LNCAP (cell line): ENCODE results near the gene ZNF441.

ENCODE experiments used
- CTCF ChIP-seq: fragments of 450-650 bp; IDR thresholded peaks from 2 replicates; pipeline ENCODE4 v1.5.1; 2017; ENCODE audit warnings: mild to moderate bottlenecking

Gene ZNF441

GRCh38 chr19:11783767-11784166, 17.0 kb downstream of the ZNF441 start:
- no peak for TF ChIP-seq CTCF

GRCh38 chr19:11784356-11784755, 17.6 kb downstream of the ZNF441 start:
- TF ChIP-seq CTCF = no peak

- TF ChIP-seq CTCF = no peak
Observed at GRCh38 chr19:11787536-11787935, 20.7 kb downstream of the ZNF441 start.

GRCh38 chr19:11792942-11793341, 26.1 kb downstream of the ZNF441 start:
- no peak for TF ChIP-seq CTCF

GRCh38 chr19:11797491-11797890, 30.7 kb downstream of the ZNF441 start:
- TF ChIP-seq CTCF = peak; percentile 77

GRCh38 chr19:11798391-11799330, 31.9 kb downstream of the ZNF441 start, which contains the start of gene ZNF491:
Gene ZNF491 (plus strand): TSS chr19:11798523. CDS start chr19:11805954, 7,431 bp downstream.
- peak; percentile 49 for TF ChIP-seq CTCF

GRCh38 chr19:11806354-11807098, 39.7 kb downstream of the ZNF441 start:
- no peak for TF ChIP-seq CTCF
